CD14-positive monocyte (primary cell): ENCODE results near the gene EFNB3. TPM values are rescaled to one million over a fixed set of nuclear protein-coding genes. Genes with fewer than 3 reads are reported as not detected.

Experiments used
- DNase-seq, 3 donors: peaks; one replicate each; pipeline ENCODE4 v3.0.0-alpha.2; 2011 to 2022
- H2AFZ ChIP-seq: 2 replicates; pipeline ENCODE4 v1.6.0; 2012; ENCODE audit warnings: mild to moderate bottlenecking, low read depth, low read length, inconsistent platforms; ENCODE audit not compliant: insufficient read depth, poor library complexity, severe bottlenecking
- H3K27ac ChIP-seq, 2 donors: 1 replicate in 1 of 2; 2 replicates in 1 of 2; pipeline ENCODE4 v1.5.1; 2012 to 2013; ENCODE audit warnings: low read length in 2 of 2, control low read depth in 1 of 2, inconsistent platforms in 1 of 2, low read depth in 1 of 2, mild to moderate bottlenecking in 1 of 2
- H3K27me3 ChIP-seq, 2 donors: one replicate each; pipeline versions ENCODE4 v1.6.0 to v1.6.1; 2011 to 2013; ENCODE audit warnings: low read length in 2 of 2; ENCODE audit not compliant: control insufficient read depth in 2 of 2, insufficient read depth in 2 of 2
- H3K36me3 ChIP-seq, 2 donors: replicated peaks in 1 of 2; 1 replicate in 1 of 2; 2 replicates in 1 of 2; pipeline versions ENCODE4 v1.5.1 to v1.6.1; 2012 to 2013; ENCODE audit warnings: low read length in 2 of 2, control low read depth in 1 of 2, inconsistent platforms in 1 of 2, mild to moderate bottlenecking in 1 of 2; ENCODE audit not compliant: insufficient read depth in 2 of 2, control insufficient read depth in 1 of 2
- H3K4me1 ChIP-seq, 2 donors: 1 replicate in 1 of 2; 2 replicates in 1 of 2; pipeline versions ENCODE4 v1.5.1 to v1.6.1; 2012 to 2013; ENCODE audit warnings: low read length in 2 of 2, control low read depth in 1 of 2, inconsistent platforms in 1 of 2, mild to moderate bottlenecking in 1 of 2, moderate library complexity in 1 of 2; ENCODE audit not compliant: insufficient read depth in 2 of 2, control insufficient read depth in 1 of 2
- H3K4me2 ChIP-seq: replicated peaks from 2 replicates; pipeline ENCODE3; 2012; ENCODE audit warnings: low read length, moderate library complexity, mild to moderate bottlenecking; ENCODE audit not compliant: poor library complexity, severe bottlenecking; ENCODE audit errors: extremely low read depth
- H3K4me3 ChIP-seq, 3 experiments: fragments of 200-600 bp in 1 of 3; sonication (generic) in 1 of 3; replicated peaks in 1 of 3; 1 replicate in 2 of 3; 2 replicates in 1 of 3; pipeline ENCODE4 v1.5.1; 2011 to 2013; ENCODE audit warnings: low read length in 3 of 3, mild to moderate bottlenecking in 3 of 3, control low read depth in 2 of 3, low read depth in 2 of 3, inconsistent platforms in 1 of 3, moderate library complexity in 1 of 3
- H3K79me2 ChIP-seq: 2 replicates; pipeline ENCODE4 v1.6.0; 2012; ENCODE audit warnings: mild to moderate bottlenecking, control low read depth, inconsistent platforms, low read length, moderate library complexity; ENCODE audit not compliant: insufficient read depth
- H3K9ac ChIP-seq: 2 replicates; pipeline ENCODE4 v1.6.0; 2017; ENCODE audit warnings: low read length, mild to moderate bottlenecking; ENCODE audit not compliant: insufficient read depth, poor library complexity, severe bottlenecking
- H3K9me3 ChIP-seq, 2 donors: replicated peaks in 1 of 2; 1 replicate in 1 of 2; 2 replicates in 1 of 2; pipeline versions ENCODE4 v1.5.1 to v1.6.1; 2012 to 2013; ENCODE audit warnings: low read length in 2 of 2, control low read depth in 1 of 2; ENCODE audit not compliant: control insufficient read depth in 1 of 2, insufficient read depth in 1 of 2
- H4K20me1 ChIP-seq: 2 replicates; pipeline ENCODE4 v1.6.0; 2012; ENCODE audit warnings: mild to moderate bottlenecking, low read length, control low read depth, moderate library complexity; ENCODE audit not compliant: insufficient read depth
- H3K27ac Mint-ChIP-seq, 7 donors: one replicate each; pipeline ENCODE4 v1.8.0; 2020; ENCODE audit warnings: mild to moderate bottlenecking in 7 of 7, mixed read lengths in 7 of 7, moderate library complexity in 6 of 7, inconsistent platforms in 2 of 7
- H3K27me3 Mint-ChIP-seq, 3 donors: one replicate each; pipeline ENCODE4 v1.8.0; 2021 to 2022; ENCODE audit warnings: low read depth in 3 of 3, mild to moderate bottlenecking in 3 of 3, mixed read lengths in 3 of 3, moderate library complexity in 3 of 3, inconsistent platforms in 1 of 3
- H3K36me3 Mint-ChIP-seq, 2 donors: one replicate each; pipeline ENCODE4 v1.8.0; 2020; ENCODE audit warnings: mixed read lengths in 2 of 2, inconsistent platforms in 1 of 2, mild to moderate bottlenecking in 1 of 2
- H3K4me1 Mint-ChIP-seq: one replicate; pipeline ENCODE4 v1.8.0; 2020; ENCODE audit warnings: mild to moderate bottlenecking, mixed read lengths
- H3K4me3 Mint-ChIP-seq, 2 donors: one replicate each; pipeline ENCODE4 v1.8.0; 2020; ENCODE audit warnings: mild to moderate bottlenecking in 2 of 2, mixed read lengths in 2 of 2, moderate library complexity in 1 of 2
- H3K9me3 Mint-ChIP-seq, 7 donors: one replicate each; pipeline ENCODE4 v1.8.0; 2020 to 2022; ENCODE audit warnings: mixed read lengths in 7 of 7, mild to moderate bottlenecking in 6 of 7, moderate library complexity in 6 of 7, inconsistent platforms in 2 of 7
- WGBS: methylation state at CpG from one replicate; pipeline ENCODE4 v1.1.5; 2013; ENCODE audit warnings: missing lambda C conversion rate; ENCODE audit not compliant: insufficient coverage; 5-methylcytosine and 5-hydroxymethylcytosine counted together
- intact Hi-C, 2 donors: fragments of 100-400 bp; cut with micrococcal nuclease; formaldehyde crosslinking; loops; one replicate each; pipeline versions ENCODE4 v1.15.0 to v1.15.1; 2023
- polyA plus RNA-seq, 3 donors: library from polyadenylated mRNA; depleted of rRNA in 1 of 3; unstranded in 2 of 3; stranded (reverse) in 1 of 3; fragments of 300-500 nt in 2 of 3; fragments of >200 nt in 1 of 3; fragmentation: Illumina TruSeq in 2 of 3; gene quantifications; 1 replicate in 2 of 3; 2 replicates in 1 of 3; pipeline ENCODE4 v1.2.3, GENCODE V29; 2012 to 2021
- TF ChIP-seq, protein P1 (sequence below): fragments of 200-600 bp; IDR thresholded peaks from one replicate; pipeline ENCODE4 v1.8.0; 2022; ENCODE audit warnings: antibody characterized with exemption, mild to moderate bottlenecking

The EFNB3 gene
- polyA plus RNA-seq, 3 donors: 0.01 TPM; not detected in 2

DNA sequence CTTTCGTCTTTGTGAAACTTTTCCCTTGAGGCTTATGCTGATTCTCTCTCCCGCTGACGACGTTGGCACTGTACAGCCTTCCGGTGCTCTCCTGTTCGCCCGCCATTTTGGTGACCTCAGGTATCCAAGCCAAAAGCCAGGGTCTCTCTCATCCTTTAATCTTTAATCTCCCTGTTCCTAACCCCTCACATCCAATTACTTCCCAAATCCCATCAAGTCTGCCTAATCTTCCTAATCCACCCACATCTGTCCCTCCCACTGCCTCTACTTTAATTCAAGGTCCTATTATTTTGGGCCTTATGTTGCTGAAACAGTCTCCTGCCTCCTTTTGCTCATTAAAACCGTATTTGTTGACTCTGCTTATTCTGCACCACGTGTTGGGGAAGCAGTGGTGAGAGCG, 9.4 kb upstream of the EFNB3 start:
- Mint-ChIP-seq H3K36me3 (peaks cover 31 to 55% of the 10 kb centered on the region in 2 donors), H3K4me1 (no peaks in the 10 kb centered on the region), H3K27me3 (no peaks in the 10 kb centered on the region), H3K27ac (peak overlapping the region in 1 of 7 donors; percentile 60), H3K9me3 (no peaks in the 10 kb centered on the region), H3K4me3 (no peak overlapping the region)
- H3K27ac ChIP-seq: no peak overlapping the region
- peaks cover 7 to 14% of the 10 kb centered on the region in 2 donors for H3K36me3 ChIP-seq
- TF ChIP-seq, protein P1, sequence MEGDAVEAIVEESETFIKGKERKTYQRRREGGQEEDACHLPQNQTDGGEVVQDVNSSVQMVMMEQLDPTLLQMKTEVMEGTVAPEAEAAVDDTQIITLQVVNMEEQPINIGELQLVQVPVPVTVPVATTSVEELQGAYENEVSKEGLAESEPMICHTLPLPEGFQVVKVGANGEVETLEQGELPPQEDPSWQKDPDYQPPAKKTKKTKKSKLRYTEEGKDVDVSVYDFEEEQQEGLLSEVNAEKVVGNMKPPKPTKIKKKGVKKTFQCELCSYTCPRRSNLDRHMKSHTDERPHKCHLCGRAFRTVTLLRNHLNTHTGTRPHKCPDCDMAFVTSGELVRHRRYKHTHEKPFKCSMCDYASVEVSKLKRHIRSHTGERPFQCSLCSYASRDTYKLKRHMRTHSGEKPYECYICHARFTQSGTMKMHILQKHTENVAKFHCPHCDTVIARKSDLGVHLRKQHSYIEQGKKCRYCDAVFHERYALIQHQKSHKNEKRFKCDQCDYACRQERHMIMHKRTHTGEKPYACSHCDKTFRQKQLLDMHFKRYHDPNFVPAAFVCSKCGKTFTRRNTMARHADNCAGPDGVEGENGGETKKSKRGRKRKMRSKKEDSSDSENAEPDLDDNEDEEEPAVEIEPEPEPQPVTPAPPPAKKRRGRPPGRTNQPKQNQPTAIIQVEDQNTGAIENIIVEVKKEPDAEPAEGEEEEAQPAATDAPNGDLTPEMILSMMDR: no peak
- no peaks in the 10 kb centered on the region for H3K79me2 ChIP-seq
- H3K27me3 ChIP-seq: no peaks in the 10 kb centered on the region
- H3K4me1 ChIP-seq: no peaks in the 10 kb centered on the region
- H3K9ac ChIP-seq: no peak overlapping the region
- DNase-seq: no peak
- H4K20me1 ChIP-seq: no peaks in the 10 kb centered on the region
- H3K4me3 ChIP-seq: no peak overlapping the region
- intact Hi-C loops: no loop called here
- no peak overlapping the region for H2AFZ ChIP-seq
- no peak overlapping the region for H3K4me2 ChIP-seq
- over 99% methylated on average over 9 of the region's 10 CpGs for WGBS
- no peaks in the 10 kb centered on the region for H3K9me3 ChIP-seq

DNA sequence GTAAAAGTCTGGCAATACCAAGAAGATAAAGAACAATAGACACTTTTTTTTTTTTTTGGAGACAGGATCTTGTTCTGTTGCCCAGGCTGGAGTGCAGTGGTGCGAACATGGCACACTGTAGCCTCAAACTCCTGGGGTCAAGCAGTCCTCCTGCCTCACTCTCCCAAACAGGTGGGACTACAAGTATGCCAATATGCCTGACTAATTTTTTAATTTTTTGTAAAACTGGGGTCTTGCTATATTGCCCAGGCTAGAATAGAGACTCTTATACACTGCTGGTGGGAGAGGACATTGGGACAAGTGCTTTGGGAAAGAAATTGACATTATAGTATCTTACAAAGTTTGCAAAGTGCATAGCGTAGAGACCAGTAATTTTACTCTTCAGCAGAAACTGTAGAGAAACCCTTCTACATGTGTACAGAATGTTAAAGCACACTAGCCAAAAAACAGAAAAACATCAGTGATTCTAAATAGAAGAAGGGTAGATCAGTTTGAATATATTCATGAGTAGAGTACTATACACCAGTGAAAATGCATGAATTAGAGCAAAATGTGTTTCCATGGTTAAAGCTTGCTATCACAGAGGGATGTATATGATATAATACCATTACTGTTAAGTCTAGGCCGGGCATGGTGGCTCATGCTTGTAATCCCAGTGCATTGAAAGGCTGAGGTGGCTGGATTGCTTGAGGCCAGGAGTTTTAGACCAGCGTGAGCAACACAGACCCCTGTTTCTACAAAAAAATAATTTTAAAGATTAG, 7.0 kb upstream of the EFNB3 start:
- H3K27ac Mint-ChIP-seq: no peak overlapping the region

More for the DNA sequence above, 7.0 kb upstream of the EFNB3 start:
- no peak overlapping the region for H3K4me3 Mint-ChIP-seq
- WGBS: no CpG with 5 or more reads among the region's 4 CpGs
- H3K79me2 ChIP-seq: no peaks in the 10 kb centered on the region
- H3K27ac ChIP-seq: no peak overlapping the region
- DNase-seq: no peak
- no peak overlapping the region for H3K4me3 ChIP-seq
- peaks cover 14 to 38% of the 10 kb centered on the region in 2 donors for H3K36me3 ChIP-seq
- no peaks in the 10 kb centered on the region for H4K20me1 ChIP-seq
- H3K9ac ChIP-seq: no peak overlapping the region
- peaks cover 0 to 4% (median 2%) of the 10 kb centered on the region in 3 donors for H3K27me3 Mint-ChIP-seq
- no peak overlapping the region for H3K4me2 ChIP-seq
- no peaks in the 10 kb centered on the region for H3K9me3 ChIP-seq
- intact Hi-C loops: no loop called here
- no peak overlapping the region for H2AFZ ChIP-seq
- H3K4me1 Mint-ChIP-seq: no peaks in the 10 kb centered on the region
- no peaks in the 10 kb centered on the region for H3K27me3 ChIP-seq
- H3K9me3 Mint-ChIP-seq: no peaks in the 10 kb centered on the region
- TF ChIP-seq, protein P1: no peak
- peaks cover 46 to 64% of the 10 kb centered on the region in 2 donors for H3K36me3 Mint-ChIP-seq
- H3K4me1 ChIP-seq: no peaks in the 10 kb centered on the region
